ENCODE data around the gene INO80. TPM values are rescaled to one million over a fixed set of nuclear protein-coding genes. Genes with fewer than 3 reads are reported as not detected.

INO80 gene
- polyA plus RNA-seq, 1 donor from 2014 or later: 7.4 TPM

DNA sequence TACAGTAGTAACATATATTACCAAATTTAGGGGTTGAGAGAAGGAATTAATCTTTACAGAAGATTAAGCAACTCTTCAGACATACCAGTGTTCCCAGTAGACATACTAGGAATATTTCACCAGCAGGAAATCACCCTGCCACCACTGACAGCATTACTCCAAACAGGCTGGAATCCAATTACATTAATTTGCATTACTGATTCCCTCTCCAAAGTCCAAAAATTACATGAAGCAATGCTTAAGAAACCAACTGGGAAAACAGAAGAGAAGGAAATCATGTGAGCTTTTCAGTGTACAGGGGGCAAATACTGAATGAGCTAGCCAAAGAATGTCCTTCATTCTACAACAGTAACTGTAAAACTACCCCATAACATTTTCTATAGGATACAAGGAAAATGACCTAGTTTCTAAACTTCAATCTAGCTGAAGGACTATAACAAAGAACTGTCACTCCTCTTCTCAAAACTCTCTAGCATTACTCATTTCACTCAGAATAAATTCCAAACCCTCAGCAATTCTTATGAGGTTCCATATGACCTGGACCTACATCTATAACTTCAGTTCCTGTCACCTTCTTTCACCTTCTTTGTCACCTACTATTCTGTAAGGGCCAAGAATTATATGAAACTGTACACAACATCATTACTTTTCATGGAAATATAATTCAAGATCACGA is 72.7 kb downstream of the INO80 start:
- H3K27me3 Mint-ChIP-seq: no peaks in the 10 kb centered on the region
- peaks cover 0 to 3% (median under 1%) of the 10 kb centered on the region in 3 donors for H3K4me1 Mint-ChIP-seq
- peaks cover 4% of the 10 kb centered on the region for H3K36me3 Mint-ChIP-seq
- no peak overlapping the region for H3K4me3 Mint-ChIP-seq
- no peaks in the 10 kb centered on the region for H3K9me3 Mint-ChIP-seq
- H3K27ac Mint-ChIP-seq: no peak overlapping the region

DNA sequence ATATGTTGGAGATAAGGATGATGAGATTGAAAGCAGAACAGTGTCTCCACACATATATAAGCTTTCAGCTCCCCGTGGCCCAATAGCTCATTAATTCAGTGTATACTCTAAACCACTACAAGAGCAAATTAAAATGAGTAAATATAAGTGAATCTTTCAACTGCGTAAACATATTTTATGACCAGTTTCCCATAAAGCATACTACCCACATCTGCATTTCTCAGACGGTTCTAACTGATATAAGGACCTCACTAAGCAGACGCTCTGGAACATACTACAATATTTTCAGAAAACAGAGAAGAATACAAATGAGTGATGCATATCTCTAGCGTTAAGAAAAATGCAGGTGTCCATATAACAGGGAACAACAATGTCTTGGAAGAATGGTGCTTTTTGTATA is 73.2 kb downstream of the INO80 start:
- Mint-ChIP-seq H3K27ac (no peak overlapping the region), H3K9me3 (no peaks in the 10 kb centered on the region), H3K4me3 (no peak overlapping the region)

GRCh38 chr15:41039121-41039520 is 77.0 kb downstream of the INO80 start:
- Mint-ChIP-seq H3K27ac (no peak overlapping the region), H3K4me3 (no peak overlapping the region), H3K4me1 (peaks cover 2 to 3% (median 3%) of the 10 kb centered on the region in 3 donors), H3K9me3 (no peaks in the 10 kb centered on the region), H3K36me3 (peaks cover 3% of the 10 kb centered on the region), H3K27me3 (no peaks in the 10 kb centered on the region)

More for the DNA sequence above, 73.2 kb downstream of the INO80 start:
- H3K27me3 Mint-ChIP-seq: no peaks in the 10 kb centered on the region
- H3K36me3 Mint-ChIP-seq: peaks cover 4% of the 10 kb centered on the region
- peaks cover 0 to 3% (median 0%) of the 10 kb centered on the region in 3 donors for H3K4me1 Mint-ChIP-seq

DNA sequence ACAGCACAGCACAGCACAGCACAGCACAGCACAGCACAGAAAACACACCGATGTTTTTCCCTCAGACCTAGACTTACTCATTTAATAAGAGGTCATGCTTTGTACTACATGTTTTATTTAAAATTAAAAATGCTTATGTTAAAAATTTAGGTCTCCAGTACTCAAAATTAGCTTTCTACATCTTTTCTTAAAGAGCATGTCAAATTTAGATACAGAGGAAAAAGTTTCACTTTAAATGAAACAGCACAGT is 84.1 kb downstream of the INO80 start:
- H3K27ac Mint-ChIP-seq: no peak overlapping the region
- H3K36me3 Mint-ChIP-seq: peaks cover 2% of the 10 kb centered on the region
- H3K4me1 Mint-ChIP-seq: peaks cover 2 to 5% (median 5%) of the 10 kb centered on the region in 3 donors
- no peak overlapping the region for H3K4me3 Mint-ChIP-seq
- H3K27me3 Mint-ChIP-seq: no peaks in the 10 kb centered on the region
- H3K9me3 Mint-ChIP-seq: no peaks in the 10 kb centered on the region

DNA sequence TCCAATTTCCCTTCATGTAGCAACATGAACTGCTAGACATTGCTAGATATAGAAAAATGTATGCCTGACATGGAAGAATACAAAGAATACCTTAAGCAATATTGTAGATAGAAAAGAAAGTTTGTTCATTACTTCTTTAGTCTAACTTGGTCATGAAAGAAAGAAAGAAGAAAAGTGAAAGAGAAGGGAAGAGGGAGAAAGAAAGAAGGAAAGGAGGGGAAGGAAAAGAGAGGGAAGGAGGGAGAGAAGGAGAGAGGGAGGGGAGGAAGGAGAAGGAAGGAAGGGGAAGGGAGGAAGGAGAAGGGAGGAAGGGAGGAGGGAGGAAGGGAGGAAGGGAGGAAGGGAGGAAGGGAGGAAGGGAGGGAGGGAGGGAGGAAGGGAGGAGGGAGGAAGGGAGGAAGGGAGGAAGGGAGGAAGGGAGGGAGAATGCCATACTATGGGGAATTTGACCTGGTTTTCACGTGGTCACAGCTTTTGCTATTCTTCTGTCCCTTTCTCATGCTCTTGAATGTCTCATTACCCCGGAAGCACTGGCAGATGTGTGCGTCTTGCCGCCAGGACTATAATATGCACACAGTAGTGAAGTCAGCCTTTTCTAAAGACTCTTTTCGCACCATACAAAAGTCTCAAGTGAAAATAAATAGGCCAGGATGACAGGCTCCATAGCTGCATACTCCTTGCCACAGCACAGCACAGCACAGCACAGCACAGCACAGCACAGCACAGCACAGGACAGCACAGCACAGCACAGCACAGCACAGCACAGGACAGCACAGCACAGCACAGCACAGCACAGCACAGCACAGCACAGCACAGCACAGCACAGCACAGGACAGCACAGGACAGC is 84.6 kb downstream of the INO80 start:
- Mint-ChIP-seq H3K9me3 (no peaks in the 10 kb centered on the region), H3K27me3 (no peaks in the 10 kb centered on the region), H3K27ac (no peak overlapping the region), H3K36me3 (peaks cover 2% of the 10 kb centered on the region), H3K4me1 (peaks cover 2 to 5% (median 5%) of the 10 kb centered on the region in 3 donors), H3K4me3 (no peak overlapping the region)

- peaks cover 2% of the 10 kb centered on the region for H3K36me3 Mint-ChIP-seq
- H3K27ac Mint-ChIP-seq: no peak overlapping the region
- H3K4me1 Mint-ChIP-seq: peaks cover 0 to 5% (median 0%) of the 10 kb centered on the region in 3 donors
- H3K27me3 Mint-ChIP-seq: no peaks in the 10 kb centered on the region
- H3K9me3 Mint-ChIP-seq: no peaks in the 10 kb centered on the region
- H3K4me3 Mint-ChIP-seq: no peak overlapping the region
Observed at GRCh38 chr15:41028853-41029252, 87.2 kb downstream of the INO80 start.

GRCh38 chr15:41025393-41025792 is 90.7 kb downstream of the INO80 start:
- peaks cover 0 to 1% (median 0%) of the 10 kb centered on the region in 3 donors for H3K4me1 Mint-ChIP-seq
- H3K36me3 Mint-ChIP-seq: no peaks in the 10 kb centered on the region
- H3K9me3 Mint-ChIP-seq: no peaks in the 10 kb centered on the region
- no peak overlapping the region for H3K4me3 Mint-ChIP-seq
- no peaks in the 10 kb centered on the region for H3K27me3 Mint-ChIP-seq
- H3K27ac Mint-ChIP-seq: no peak overlapping the region

- Mint-ChIP-seq H3K4me3 (no peak overlapping the region), H3K4me1 (peaks cover 0 to 1% (median 0%) of the 10 kb centered on the region in 3 donors), H3K27me3 (no peaks in the 10 kb centered on the region), H3K27ac (no peak overlapping the region), H3K36me3 (no peaks in the 10 kb centered on the region), H3K9me3 (no peaks in the 10 kb centered on the region)
Observed at GRCh38 chr15:41024885-41025284, 91.2 kb downstream of the INO80 start.

- no peak overlapping the region for H3K27ac Mint-ChIP-seq
- no peaks in the 10 kb centered on the region for H3K36me3 Mint-ChIP-seq
- H3K9me3 Mint-ChIP-seq: no peaks in the 10 kb centered on the region
- no peaks in the 10 kb centered on the region for H3K27me3 Mint-ChIP-seq
- peaks cover 0 to 1% (median 0%) of the 10 kb centered on the region in 3 donors for H3K4me1 Mint-ChIP-seq
- H3K4me3 Mint-ChIP-seq: no peak overlapping the region
Observed at GRCh38 chr15:41024131-41024530, 91.9 kb downstream of the INO80 start.

- no peaks in the 10 kb centered on the region for H3K9me3 Mint-ChIP-seq
- H3K27ac Mint-ChIP-seq: peak overlapping the region in 1 of 3 donors; percentile 39
- peaks cover under 1 to 3% (median 1%) of the 10 kb centered on the region in 3 donors for H3K4me1 Mint-ChIP-seq
- H3K4me3 Mint-ChIP-seq: no peak overlapping the region
- no peaks in the 10 kb centered on the region for H3K27me3 Mint-ChIP-seq
- peaks cover 3% of the 10 kb centered on the region for H3K36me3 Mint-ChIP-seq
Observed at GRCh38 chr15:41022487-41023090, 93.5 kb downstream of the INO80 start.

DNA sequence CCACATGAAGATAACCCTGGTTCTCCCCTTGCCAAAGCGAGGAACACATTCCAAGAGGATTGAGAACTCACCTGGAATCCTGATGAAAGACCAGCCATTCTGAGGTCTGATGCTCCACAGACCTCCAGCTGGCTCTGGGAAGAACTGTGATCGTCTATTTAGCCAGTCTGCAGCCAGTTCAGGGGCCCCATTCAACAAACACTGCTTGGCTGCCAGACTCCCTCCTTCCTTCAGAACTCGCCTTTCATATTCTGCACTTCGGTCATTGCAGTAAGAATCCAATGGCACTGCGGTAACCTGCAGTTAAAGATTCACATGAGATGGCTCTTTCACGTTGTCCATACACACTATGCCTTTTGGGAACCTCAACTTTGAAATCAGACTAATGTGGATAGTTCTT is 95.3 kb downstream of the INO80 start:
- Mint-ChIP-seq H3K27me3 (no peaks in the 10 kb centered on the region), H3K4me3 (no peak overlapping the region), H3K4me1 (peaks cover 3 to 11% (median 5%) of the 10 kb centered on the region in 3 donors), H3K9me3 (no peaks in the 10 kb centered on the region), H3K27ac (no peak overlapping the region), H3K36me3 (peaks cover 3% of the 10 kb centered on the region)

- Mint-ChIP-seq H3K4me1 (peaks cover 3 to 11% (median 5%) of the 10 kb centered on the region in 3 donors), H3K4me3 (no peak overlapping the region), H3K27ac (no peak overlapping the region), H3K27me3 (no peaks in the 10 kb centered on the region), H3K36me3 (peaks cover 3% of the 10 kb centered on the region), H3K9me3 (no peaks in the 10 kb centered on the region)
Observed at GRCh38 chr15:41020311-41020710, 95.8 kb downstream of the INO80 start.

- H3K36me3 Mint-ChIP-seq: peaks cover 6% of the 10 kb centered on the region
- H3K4me1 Mint-ChIP-seq: peaks cover 6 to 21% (median 13%) of the 10 kb centered on the region in 3 donors
- H3K4me3 Mint-ChIP-seq: no peak overlapping the region
- H3K27me3 Mint-ChIP-seq: no peaks in the 10 kb centered on the region
- no peaks in the 10 kb centered on the region for H3K9me3 Mint-ChIP-seq
- H3K27ac Mint-ChIP-seq: no peak overlapping the region
Observed at GRCh38 chr15:41019174-41019573, 96.9 kb downstream of the INO80 start.

DNA sequence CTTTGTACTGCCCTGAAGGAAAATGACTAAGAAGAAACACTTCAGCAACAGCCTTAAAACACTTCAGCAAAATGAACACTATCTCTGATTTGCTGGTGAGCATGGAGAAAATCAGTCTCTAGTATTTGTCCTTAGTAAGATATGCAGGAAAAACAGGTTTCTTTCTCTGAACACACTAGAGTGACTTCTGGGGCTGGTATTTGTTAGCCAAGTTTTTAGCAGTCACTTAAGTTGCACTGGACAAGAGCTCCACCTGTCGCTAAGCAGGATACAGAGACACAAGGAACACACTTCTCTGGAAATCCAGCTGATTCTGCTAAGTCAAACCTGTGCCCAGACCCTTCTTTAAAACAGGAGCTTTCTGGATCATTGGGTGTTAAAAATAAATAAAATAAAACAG is 97.5 kb downstream of the INO80 start:
- no peak overlapping the region for H3K4me3 Mint-ChIP-seq
- peak overlapping the region in 1 of 3 donors; percentile 9 for H3K27ac Mint-ChIP-seq
- H3K36me3 Mint-ChIP-seq: peaks cover 6% of the 10 kb centered on the region
- H3K4me1 Mint-ChIP-seq: peaks cover 9 to 26% (median 16%) of the 10 kb centered on the region in 3 donors
- no peaks in the 10 kb centered on the region for H3K27me3 Mint-ChIP-seq
- no peaks in the 10 kb centered on the region for H3K9me3 Mint-ChIP-seq

DNA sequence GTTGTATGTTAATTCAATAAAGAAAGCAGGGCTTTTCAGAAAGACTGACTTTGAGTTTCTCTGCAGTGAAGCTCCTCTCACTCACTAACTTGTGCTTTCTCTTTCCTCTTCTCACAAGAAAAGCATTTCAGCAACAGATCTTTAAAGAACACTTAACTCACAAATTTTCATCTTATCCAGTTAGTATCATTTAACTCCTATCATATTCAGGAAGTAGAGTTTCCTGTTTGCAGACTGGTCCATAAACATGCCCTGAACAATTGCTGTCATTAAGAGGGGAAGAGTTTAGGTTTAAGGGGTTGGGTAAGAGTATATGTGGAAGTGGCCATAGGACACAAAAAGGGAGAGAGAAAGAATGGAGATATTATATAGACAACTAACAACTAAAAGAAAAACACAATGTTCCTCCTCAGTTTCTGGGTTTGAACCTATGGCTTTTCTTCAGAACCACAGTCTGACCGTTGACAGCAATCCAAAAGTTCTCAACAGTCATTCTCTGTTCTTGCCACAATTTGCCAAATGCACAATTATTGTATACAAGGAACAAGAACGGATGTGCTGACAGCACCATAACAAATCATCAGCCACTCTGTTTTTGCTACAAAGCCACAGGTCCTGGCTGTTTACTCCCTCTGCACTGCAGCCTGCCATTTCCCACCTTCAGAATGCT is 98.9 kb downstream of the INO80 start:
- no peaks in the 10 kb centered on the region for H3K27me3 Mint-ChIP-seq
- no peaks in the 10 kb centered on the region for H3K9me3 Mint-ChIP-seq
- peaks cover 9 to 26% (median 19%) of the 10 kb centered on the region in 3 donors for H3K4me1 Mint-ChIP-seq
- H3K36me3 Mint-ChIP-seq: peaks cover 6% of the 10 kb centered on the region
- H3K4me3 Mint-ChIP-seq: no peak overlapping the region
- peak overlapping the region in 1 of 3 donors; percentile 83 for H3K27ac Mint-ChIP-seq
